Measurements from ENCODE around the gene LRTM1.

LRTM1 gene

DNA sequence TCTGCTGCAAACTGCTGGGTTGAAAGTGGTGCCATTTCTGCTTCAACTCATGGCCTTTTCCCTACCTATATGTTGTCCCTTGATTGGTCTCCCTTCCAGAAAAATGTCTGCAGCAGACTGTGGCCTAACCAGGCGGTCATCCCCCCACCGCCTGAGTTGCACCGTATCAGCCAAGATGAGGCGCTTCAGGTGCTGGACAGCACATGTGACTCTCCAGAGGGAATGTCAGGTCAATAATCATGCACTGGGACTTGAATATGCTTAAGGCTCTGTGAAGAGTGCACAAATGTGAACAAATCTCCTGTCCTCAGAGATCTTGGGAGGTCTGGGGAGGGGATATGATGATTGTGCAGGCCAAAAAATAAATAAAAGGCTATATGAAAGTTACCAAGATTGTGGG, 32.2 kb downstream of the LRTM1 start:
- no peak for TF ChIP-seq POLR2A (IDR thresholded peaks at IDR 0.05; ENCODE audit: low read length)
- no peak for TF ChIP-seq GATA1 (IDR thresholded peaks at IDR 0.05; ENCODE audit: low read depth, low read length)
- no peak for DNase-seq

- no peak for DNase-seq
- no peak for TF ChIP-seq GATA1 (IDR thresholded peaks at IDR 0.05; ENCODE audit: low read depth, low read length)
- no peak for TF ChIP-seq POLR2A (IDR thresholded peaks at IDR 0.05; ENCODE audit: low read length)
These were observed 35.7 kb downstream of the LRTM1 start for GRCh38 chr3:54892168-54892567.

GRCh38 chr3:54891540-54891897, 36.3 kb downstream of the LRTM1 start:
- TF ChIP-seq GATA1 (IDR thresholded peaks at IDR 0.05; ENCODE audit: low read depth, low read length) (no peak), POLR2A (IDR thresholded peaks at IDR 0.05; ENCODE audit: low read length) (no peak)
- DNase-seq = no peak

DNA sequence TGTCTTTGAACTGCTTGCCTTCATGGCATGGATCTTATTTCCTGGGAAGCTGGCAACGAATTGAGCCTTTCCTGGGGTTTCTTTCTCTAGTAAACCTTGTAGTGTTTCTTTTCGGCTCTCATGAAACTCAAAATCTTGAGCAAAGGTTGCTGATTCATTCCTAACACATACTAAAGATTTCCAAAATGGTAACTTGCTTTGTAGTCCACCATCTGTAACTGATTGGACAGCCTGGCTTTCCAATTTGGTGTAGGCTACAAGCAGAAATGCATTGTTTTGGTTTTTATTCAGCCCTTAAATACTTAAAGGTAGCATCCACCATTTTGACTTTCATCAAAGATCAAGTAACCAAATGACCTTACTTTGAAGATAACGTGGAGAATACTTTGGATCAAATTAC, 38.1 kb downstream of the LRTM1 start:
- TF ChIP-seq POLR2A (IDR thresholded peaks at IDR 0.05; ENCODE audit: low read length) = no peak
- no peak for TF ChIP-seq GATA1 (IDR thresholded peaks at IDR 0.05; ENCODE audit: low read depth, low read length)
- no peak for DNase-seq

GRCh38 chr3:54888873-54889272, 39.0 kb downstream of the LRTM1 start:
- no peak for DNase-seq
- TF ChIP-seq GATA1 (IDR thresholded peaks at IDR 0.05; ENCODE audit: low read depth, low read length) = no peak
- no peak for TF ChIP-seq POLR2A (IDR thresholded peaks at IDR 0.05; ENCODE audit: low read length)

DNA sequence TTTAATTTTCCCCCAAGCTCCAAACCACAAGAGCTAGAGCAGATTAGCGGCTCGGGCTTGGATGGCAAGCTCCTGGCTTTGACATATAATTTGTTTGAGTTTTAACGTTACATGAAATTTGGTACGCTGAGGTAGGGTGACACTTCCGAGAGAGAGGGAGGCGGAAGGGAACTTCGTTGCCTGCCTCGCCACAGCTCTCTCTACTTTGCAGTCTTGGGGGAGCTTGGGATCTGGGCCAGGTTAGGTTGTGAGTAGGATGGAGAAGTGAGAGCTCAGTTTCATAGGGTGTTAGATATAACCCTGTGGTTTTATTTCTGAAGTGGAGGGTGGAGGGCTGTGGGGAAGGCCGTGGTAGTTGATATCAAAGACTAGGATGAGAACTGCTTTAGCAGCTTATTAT, 39.7 kb downstream of the LRTM1 start:
- no peak for DNase-seq
- no peak for TF ChIP-seq POLR2A (IDR thresholded peaks at IDR 0.05; ENCODE audit: low read length)
- no peak for TF ChIP-seq GATA1 (IDR thresholded peaks at IDR 0.05; ENCODE audit: low read depth, low read length)

GRCh38 chr3:54882129-54882833, 45.6 kb downstream of the LRTM1 start:
- DNase-seq = no peak
- no peak for TF ChIP-seq GATA1 (IDR thresholded peaks at IDR 0.05; ENCODE audit: low read depth, low read length)
- TF ChIP-seq POLR2A (IDR thresholded peaks at IDR 0.05; ENCODE audit: low read length) = no peak

DNA sequence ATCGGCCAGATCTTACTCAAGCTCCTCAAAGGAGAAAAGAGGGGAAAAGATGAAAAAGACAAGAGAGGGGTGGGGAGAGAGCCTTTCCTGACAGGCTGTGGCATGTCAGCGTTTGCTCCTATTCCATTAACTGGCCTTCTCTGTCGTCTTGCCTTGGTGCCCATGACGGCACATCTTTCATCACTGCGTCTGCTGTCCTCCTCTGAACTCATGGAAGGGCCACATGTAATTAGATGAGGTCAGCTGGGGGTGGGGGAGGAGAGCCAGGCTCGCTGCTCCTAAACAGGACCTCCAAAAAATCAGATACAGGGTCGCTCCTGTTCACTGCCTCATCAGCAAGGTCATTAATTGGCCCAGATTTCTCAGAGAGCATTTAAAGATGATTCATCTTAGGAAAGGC, 49.7 kb downstream of the LRTM1 start:
- DNase-seq = no peak
- TF ChIP-seq GATA1 (IDR thresholded peaks at IDR 0.05; ENCODE audit: low read depth, low read length) (no peak), POLR2A (IDR thresholded peaks at IDR 0.05; ENCODE audit: low read length) (no peak)

GRCh38 chr3:54877730-54878129, 50.1 kb downstream of the LRTM1 start:
- DNase-seq = no peak
- no peak for TF ChIP-seq POLR2A (IDR thresholded peaks at IDR 0.05; ENCODE audit: low read length)
- no peak for TF ChIP-seq GATA1 (IDR thresholded peaks at IDR 0.05; ENCODE audit: low read depth, low read length)

GRCh38 chr3:54876694-54877093, 51.2 kb downstream of the LRTM1 start:
- TF ChIP-seq GATA1 (IDR thresholded peaks at IDR 0.05; ENCODE audit: low read depth, low read length) = no peak
- DNase-seq = no peak

DNA sequence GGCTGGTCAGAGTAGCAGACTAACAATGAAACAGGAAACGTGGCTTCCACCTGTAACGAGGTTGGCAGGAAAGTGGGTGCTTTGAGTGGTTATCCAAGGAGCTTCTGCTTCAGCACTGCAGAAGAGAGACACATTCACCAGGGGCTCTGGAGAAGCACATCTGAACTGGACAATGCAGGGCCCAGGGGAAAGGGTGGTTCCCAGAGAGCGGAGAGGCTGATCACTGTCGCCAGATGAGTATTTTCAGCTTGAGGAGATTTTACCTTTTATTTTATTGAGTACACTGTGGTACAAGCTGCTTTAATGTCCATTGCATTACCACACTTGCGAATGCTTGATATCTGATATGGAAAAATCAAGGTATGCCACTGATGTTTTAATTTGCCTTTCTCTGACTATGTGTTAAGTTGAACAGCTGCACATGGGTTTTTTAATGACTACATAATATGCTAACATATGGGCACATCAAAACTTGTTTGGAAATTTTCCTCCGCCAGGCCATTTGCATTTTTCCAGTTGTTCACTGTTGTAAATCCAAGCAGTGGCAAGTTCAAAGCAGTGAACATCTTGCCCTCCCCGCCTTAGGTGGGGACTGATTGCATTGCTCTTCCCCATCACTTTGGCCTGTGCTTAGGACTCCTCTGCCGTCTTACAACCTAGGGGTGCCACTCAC, 52.1 kb downstream of the LRTM1 start:
- TF ChIP-seq GATA1 (IDR thresholded peaks at IDR 0.05; ENCODE audit: low read depth, low read length) (no peak), POLR2A (IDR thresholded peaks at IDR 0.05; ENCODE audit: low read length) (no peak)
- DNase-seq = no peak

- DNase-seq = no peak
- TF ChIP-seq GATA1 (IDR thresholded peaks at IDR 0.05; ENCODE audit: low read depth, low read length) = no peak
- no peak for TF ChIP-seq POLR2A (IDR thresholded peaks at IDR 0.05; ENCODE audit: low read length)
These were observed 52.9 kb downstream of the LRTM1 start for GRCh38 chr3:54874816-54875556.

GRCh38 chr3:54873059-54874010, 54.5 kb downstream of the LRTM1 start:
- no peak for TF ChIP-seq GATA1 (IDR thresholded peaks at IDR 0.05; ENCODE audit: low read depth, low read length)
- DNase-seq = no peak

DNA sequence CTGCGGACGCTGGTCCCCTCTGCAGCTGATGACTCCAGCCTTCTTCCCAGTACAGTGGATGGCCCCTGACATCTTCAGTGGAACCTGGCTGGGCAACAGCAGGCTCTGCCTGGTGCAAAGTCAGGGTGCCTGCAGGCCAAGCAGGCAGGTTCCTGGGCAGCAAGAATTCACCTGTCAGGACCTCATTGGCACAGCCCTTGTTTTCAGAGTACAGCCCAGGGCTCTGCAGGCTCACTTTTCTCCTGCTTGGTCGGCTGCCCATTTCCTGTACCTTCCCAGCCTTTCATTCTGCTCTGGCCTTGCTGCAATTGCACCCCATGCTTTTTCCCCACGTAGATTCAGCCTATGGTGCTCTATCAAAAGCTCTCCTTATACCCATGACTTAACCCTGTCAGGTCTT, 56.0 kb downstream of the LRTM1 start:
- TF ChIP-seq POLR2A (IDR thresholded peaks at IDR 0.05; ENCODE audit: low read length) = no peak
- TF ChIP-seq GATA1 (IDR thresholded peaks at IDR 0.05; ENCODE audit: low read depth, low read length) = no peak
- DNase-seq = no peak

All from erythroblast (primary cell).